Measurements from ENCODE around the gene ACTN4.
A peak's percentile ranks its signal among the peaks of the same experiment; 100 is the strongest.

The ACTN4 gene

DNA sequence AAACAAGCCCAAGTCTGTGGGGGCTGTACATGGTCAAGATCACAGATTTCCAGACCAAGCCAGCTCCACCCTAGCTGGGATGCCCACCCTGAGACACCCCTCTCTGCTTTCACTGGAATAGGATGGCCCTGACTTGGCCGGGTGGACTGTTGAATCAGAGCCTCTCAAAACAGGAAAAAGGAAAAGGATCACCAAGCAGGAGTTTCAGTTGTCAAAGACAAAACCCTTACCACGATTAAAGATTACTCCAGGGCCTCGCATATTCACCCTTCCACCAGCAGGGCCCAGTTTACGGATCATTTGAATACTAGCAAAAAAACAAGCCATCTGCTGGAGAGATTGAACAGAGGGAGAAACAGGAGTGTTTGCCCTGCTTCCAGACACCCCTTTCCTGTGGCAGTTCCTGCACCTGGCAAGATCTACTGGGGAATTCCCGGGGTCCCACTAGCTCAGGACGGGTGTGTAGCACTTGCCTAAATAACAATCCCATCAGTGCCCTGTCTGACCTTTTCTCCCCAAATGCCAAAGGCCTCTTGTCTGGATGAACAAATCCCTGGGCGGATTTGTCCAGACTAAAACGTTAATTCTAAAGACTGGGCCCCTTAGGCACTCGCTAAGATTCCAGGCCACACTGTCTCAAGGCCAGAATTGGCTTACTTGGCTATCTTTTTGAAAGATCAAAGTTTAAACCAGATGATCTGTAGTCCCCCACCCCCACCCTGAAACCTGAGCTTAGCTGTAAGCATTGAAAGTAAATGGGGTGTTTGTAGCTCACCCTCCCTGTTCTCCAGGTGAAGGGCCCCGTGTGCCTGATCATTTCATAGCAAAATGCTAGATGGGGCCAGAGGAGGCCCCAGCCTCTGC is 38.4 kb downstream of the ACTN4 start:
- H3K4me3 ChIP-seq (ENCODE audit: low read length), result no peak overlapping the region
- no peak for DNase-seq (ENCODE audit: low read depth)
- TF ChIP-seq, protein P1, sequence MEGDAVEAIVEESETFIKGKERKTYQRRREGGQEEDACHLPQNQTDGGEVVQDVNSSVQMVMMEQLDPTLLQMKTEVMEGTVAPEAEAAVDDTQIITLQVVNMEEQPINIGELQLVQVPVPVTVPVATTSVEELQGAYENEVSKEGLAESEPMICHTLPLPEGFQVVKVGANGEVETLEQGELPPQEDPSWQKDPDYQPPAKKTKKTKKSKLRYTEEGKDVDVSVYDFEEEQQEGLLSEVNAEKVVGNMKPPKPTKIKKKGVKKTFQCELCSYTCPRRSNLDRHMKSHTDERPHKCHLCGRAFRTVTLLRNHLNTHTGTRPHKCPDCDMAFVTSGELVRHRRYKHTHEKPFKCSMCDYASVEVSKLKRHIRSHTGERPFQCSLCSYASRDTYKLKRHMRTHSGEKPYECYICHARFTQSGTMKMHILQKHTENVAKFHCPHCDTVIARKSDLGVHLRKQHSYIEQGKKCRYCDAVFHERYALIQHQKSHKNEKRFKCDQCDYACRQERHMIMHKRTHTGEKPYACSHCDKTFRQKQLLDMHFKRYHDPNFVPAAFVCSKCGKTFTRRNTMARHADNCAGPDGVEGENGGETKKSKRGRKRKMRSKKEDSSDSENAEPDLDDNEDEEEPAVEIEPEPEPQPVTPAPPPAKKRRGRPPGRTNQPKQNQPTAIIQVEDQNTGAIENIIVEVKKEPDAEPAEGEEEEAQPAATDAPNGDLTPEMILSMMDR (conservative IDR thresholded peaks at IDR 0.05; ENCODE audit: low read depth, low read length), result peak; percentile 61

- DNase-seq (ENCODE audit: low read depth), result no peak
- TF ChIP-seq, protein P1 (conservative IDR thresholded peaks at IDR 0.05; ENCODE audit: low read depth, low read length), result peak; percentile 7
- no peak overlapping the region for H3K4me3 ChIP-seq (ENCODE audit: low read length)
Observed at GRCh38 chr19:38686530-38686888, 39.1 kb downstream of the ACTN4 start.

DNA sequence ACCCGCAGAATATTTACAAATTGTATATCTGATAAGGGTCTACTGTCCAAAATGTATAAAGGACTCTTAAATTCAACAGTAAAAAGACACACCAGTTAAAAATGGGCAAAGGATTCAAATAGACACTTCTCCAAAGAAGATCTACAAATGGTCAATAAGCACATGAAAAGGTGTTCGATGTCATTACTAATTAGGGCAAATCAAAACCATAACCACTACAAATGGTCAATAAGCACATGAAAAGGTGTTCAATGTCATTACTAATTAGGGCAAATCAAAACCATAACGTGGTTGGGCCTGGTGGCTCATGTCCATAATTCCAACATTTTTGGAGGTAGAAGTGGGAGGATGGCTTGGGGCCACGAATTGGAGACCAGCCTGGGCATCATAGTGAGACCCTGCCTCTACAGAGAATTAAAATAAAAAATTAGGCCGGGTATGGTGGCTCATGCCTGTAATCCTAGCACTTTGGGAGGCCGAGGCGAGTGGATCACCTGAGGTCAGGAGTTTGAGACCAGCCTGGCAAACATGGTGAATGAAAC is 40.5 kb downstream of the ACTN4 start:
- no peak for DNase-seq (ENCODE audit: low read depth)
- TF ChIP-seq, protein P1 (conservative IDR thresholded peaks at IDR 0.05; ENCODE audit: low read depth, low read length), result no peak
- H3K4me3 ChIP-seq (ENCODE audit: low read length), result no peak overlapping the region

DNA sequence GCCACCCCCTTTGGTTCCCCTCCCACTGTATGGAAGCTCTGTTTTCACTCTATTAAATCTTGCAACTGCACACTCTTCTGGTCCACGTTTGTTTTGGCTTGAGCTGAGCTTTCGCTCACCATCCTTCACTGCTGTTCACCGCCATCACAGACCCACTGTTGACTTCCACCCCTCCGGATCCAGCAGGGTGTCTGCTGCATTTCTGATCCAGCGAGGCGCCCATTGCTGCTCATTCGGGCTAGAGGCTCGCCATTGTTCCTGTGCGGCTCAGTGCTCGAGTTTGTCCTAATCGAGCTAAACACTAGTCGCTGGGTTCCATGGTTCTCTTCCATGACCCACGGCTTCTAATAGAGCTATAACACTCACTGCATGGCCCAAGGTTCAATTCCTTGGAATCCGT is 42.7 kb downstream of the ACTN4 start:
- TF ChIP-seq, protein P1 (conservative IDR thresholded peaks at IDR 0.05; ENCODE audit: low read depth, low read length), result no peak
- DNase-seq (ENCODE audit: low read depth), result no peak
- no peak overlapping the region for H3K4me3 ChIP-seq (ENCODE audit: low read length)

DNA sequence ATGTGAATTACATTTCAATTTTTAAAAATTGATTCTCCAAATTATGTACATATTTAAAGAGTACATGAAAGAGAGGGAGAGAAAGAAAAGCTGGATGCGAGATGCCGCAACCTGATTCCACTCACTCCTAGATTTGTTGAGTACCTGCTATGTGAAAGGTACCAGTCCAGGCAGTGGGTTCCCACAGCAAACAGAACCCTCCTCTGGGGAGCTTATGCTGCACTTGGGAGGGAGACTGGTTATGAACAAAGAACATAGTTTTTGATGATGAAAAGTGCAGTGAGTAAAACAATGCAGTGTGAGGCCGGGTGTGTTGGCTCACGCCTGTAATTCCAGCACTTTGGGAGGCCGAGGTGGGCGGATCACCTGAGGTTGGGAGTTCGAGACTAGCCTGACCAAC is 43.4 kb downstream of the ACTN4 start:
- TF ChIP-seq, protein P1 (conservative IDR thresholded peaks at IDR 0.05; ENCODE audit: low read depth, low read length), result no peak
- no peak overlapping the region for H3K4me3 ChIP-seq (ENCODE audit: low read length)
- DNase-seq (ENCODE audit: low read depth), result no peak

GRCh38 chr19:38691938-38692457 is 44.5 kb downstream of the ACTN4 start:
- TF ChIP-seq, protein P1 (conservative IDR thresholded peaks at IDR 0.05; ENCODE audit: low read depth, low read length), result no peak
- DNase-seq (ENCODE audit: low read depth), result peak; percentile 97
- H3K4me3 ChIP-seq (ENCODE audit: low read length), result no peak overlapping the region
